Mesendoderm (in vitro differentiated cells): ENCODE data around the gene DAPL1.
A peak's percentile ranks its signal among the peaks of the same experiment; 100 is the strongest.

ENCODE experiments used
- DNase-seq: peaks from one replicate; pipeline ENCODE4 v3.0.0; 2013
- H2AK5ac ChIP-seq: 2 replicates; pipeline ENCODE4 v1.6.1; 2013; ENCODE audit warnings: low read length, inconsistent platforms
- H2BK120ac ChIP-seq: 2 replicates; pipeline ENCODE4 v1.6.1; 2013; ENCODE audit warnings: low read depth, mild to moderate bottlenecking, low read length, moderate library complexity, mixed read lengths
- H2BK15ac ChIP-seq: replicated peaks from 2 replicates; pipeline ENCODE4 v1.6.1; 2013; ENCODE audit warnings: low read depth, mild to moderate bottlenecking, moderate library complexity
- H2BK5ac ChIP-seq: 2 replicates; pipeline ENCODE4 v1.6.1; 2013; ENCODE audit warnings: low read length, inconsistent platforms
- H3K18ac ChIP-seq: 2 replicates; pipeline ENCODE4 v1.6.1; 2013; ENCODE audit warnings: mild to moderate bottlenecking, low read length, mixed read lengths
- H3K23ac ChIP-seq: one replicate; pipeline ENCODE4 v1.6.1; 2013; ENCODE audit warnings: low read length
- H3K27ac ChIP-seq: 2 replicates; pipeline ENCODE4 v1.5.1; 2013; ENCODE audit warnings: low read depth, mild to moderate bottlenecking, inconsistent platforms, low read length, moderate library complexity
- H3K27me3 ChIP-seq: 2 replicates; pipeline ENCODE4 v1.6.1; 2013; ENCODE audit warnings: low read length, control low read depth, mild to moderate bottlenecking, inconsistent platforms; ENCODE audit not compliant: insufficient read depth, poor library complexity
- H3K36me3 ChIP-seq: 2 replicates; pipeline ENCODE4 v1.6.1; 2013; ENCODE audit warnings: low read length, inconsistent platforms; ENCODE audit not compliant: control insufficient read depth, insufficient read depth
- H3K4ac ChIP-seq: one replicate; pipeline ENCODE4 v1.6.1; 2013; ENCODE audit warnings: low read depth, mild to moderate bottlenecking, low read length, moderate library complexity
- H3K4me1 ChIP-seq: 2 replicates; pipeline ENCODE4 v1.6.1; 2013; ENCODE audit warnings: low read depth, low read length, inconsistent platforms; ENCODE audit not compliant: control insufficient read depth
- H3K4me2 ChIP-seq: 2 replicates; pipeline ENCODE4 v1.6.1; 2013; ENCODE audit warnings: low read length
- H3K4me3 ChIP-seq: 2 replicates; pipeline ENCODE4 v1.5.1; 2013; ENCODE audit warnings: mild to moderate bottlenecking, low read length
- H3K56ac ChIP-seq: one replicate; pipeline ENCODE4 v1.6.1; 2013; ENCODE audit warnings: low read length
- H3K79me1 ChIP-seq: 2 replicates; pipeline ENCODE4 v1.6.1; 2013; ENCODE audit warnings: low read length, inconsistent platforms
- H3K79me2 ChIP-seq: 2 replicates; pipeline ENCODE4 v1.6.1; 2013; ENCODE audit warnings: mild to moderate bottlenecking, low read length; ENCODE audit not compliant: control insufficient read depth, insufficient read depth
- H3K9ac ChIP-seq: 2 replicates; pipeline ENCODE4 v1.6.1; 2013; ENCODE audit warnings: low read length, inconsistent platforms
- H4K5ac ChIP-seq: one replicate; pipeline ENCODE4 v1.6.1; 2013; ENCODE audit warnings: low read length
- H4K8ac ChIP-seq: one replicate; pipeline ENCODE4 v1.6.1; 2013; ENCODE audit warnings: low read depth, mild to moderate bottlenecking, control low read depth, low read length, moderate library complexity
- WGBS: extraction: QIAGEN DNeasy Blood & Tissue Kit; methylation state at CpG from one replicate; pipeline ENCODE4 v1.1.7; 2013; ENCODE audit warnings: low lambda C conversion rate, missing lambda C conversion rate; ENCODE audit not compliant: insufficient coverage; ENCODE audit errors: extremely low coverage; 5-methylcytosine and 5-hydroxymethylcytosine counted together

Gene DAPL1

DNA sequence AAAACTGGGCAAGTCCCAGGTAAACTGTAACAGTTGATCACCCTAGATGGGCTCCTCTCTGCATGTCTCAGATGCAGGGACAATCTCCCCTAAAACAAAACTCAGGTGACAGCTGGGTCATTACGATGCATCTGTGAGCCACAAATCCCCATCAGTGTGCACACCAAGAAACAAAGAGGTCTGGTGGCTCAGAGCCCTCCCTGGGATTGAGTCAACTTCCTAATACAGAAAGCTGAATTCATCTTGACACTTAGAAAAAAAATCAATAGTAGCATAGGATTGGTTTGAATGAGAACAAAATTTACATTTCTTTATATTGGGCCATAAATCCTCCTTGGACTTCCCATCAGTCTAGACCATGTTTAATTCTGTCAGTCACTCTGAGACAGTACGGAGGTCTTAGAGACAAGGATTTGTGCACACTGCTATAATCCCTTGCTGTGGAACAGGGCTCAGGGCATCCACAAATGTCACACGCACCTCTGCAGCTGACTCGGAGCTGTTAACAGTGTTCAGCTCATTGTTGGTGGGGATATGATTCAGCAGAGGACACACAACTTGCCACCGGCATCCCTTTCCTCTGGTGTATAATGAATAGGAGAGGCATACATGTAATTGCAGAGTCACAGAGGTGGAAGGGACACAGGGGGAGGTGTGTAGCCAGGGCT is 44.5 kb upstream of the DAPL1 start:
- Histone ChIP-seq H3K27ac (no peak overlapping the region), H3K79me2 (no peaks in the 10 kb centered on the region), H3K4me2 (no peak overlapping the region), H2BK5ac (no peak overlapping the region), H3K4ac (no peak overlapping the region), H3K9ac (no peak overlapping the region), H3K27me3 (no peaks in the 10 kb centered on the region), H3K4me3 (no peak overlapping the region), H3K79me1 (no peaks in the 10 kb centered on the region), H4K8ac (no peak overlapping the region), H2BK120ac (no peak overlapping the region), H3K23ac (no peak overlapping the region), H3K36me3 (no peaks in the 10 kb centered on the region), H3K18ac (no peak overlapping the region), H2BK15ac (no peak overlapping the region), H3K4me1 (no peaks in the 10 kb centered on the region), H4K5ac (no peak overlapping the region), H3K56ac (no peak overlapping the region), H2AK5ac (no peak overlapping the region)
- DNase-seq: no peak
- WGBS: no CpG with 5 or more reads among the region's 5 CpGs

DNA sequence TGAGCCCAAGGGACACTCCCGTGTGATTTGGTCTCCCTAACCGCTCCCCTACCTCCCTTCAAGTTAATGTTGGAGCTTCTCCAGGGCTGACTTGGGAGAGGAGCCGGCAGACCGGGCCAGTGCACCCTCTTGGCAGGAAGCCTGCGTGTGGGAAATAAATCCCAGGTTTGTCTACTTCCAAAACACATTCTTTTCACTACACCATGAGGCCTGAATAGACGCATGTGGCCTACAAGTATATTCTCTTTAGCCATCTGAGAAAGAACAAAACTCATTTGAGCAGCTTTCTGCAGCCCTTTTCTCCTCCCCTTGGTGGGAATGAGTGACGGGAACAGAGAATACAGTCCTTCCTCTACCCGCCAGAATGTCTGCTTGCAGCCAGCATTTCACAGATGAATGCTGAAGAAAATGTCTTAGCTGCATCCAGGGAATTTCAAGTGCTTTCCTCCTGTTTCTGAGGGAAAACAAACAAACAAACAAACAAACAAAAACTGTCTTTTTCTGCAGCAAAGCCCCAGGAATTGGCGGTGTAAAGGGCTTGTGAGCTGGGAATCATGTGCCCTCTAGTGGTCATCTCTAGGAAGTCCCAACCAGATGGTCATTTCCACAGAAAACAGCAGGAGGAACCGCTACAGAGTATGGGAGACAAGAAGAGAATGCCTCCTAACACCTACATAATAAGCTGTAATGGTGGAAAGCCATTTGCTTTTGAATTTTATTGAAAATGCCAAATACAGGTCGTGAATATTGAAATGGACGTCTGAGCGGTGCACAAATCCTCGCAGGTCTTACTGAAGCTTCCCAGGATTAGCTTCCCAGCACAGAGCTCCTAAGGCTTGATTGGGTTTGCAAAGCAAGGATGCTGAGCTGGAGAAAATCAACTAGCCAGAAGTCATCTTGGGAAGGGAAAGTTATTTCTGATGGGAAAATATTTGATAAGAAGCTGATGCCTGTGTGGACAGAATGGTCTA is 41.2 kb upstream of the DAPL1 start:
- Histone ChIP-seq H3K9ac (peak overlapping the region; percentile 57), H3K56ac (peak overlapping the region; percentile 50), H3K27me3 (no peaks in the 10 kb centered on the region), H3K4me2 (peak overlapping the region; percentile 33), H3K18ac (no peak overlapping the region), H3K4me3 (no peak overlapping the region), H4K5ac (no peak overlapping the region), H3K4ac (no peak overlapping the region), H3K79me1 (no peaks in the 10 kb centered on the region), H3K4me1 (no peaks in the 10 kb centered on the region), H2BK120ac (no peak overlapping the region), H2BK15ac (no peak overlapping the region), H3K79me2 (no peaks in the 10 kb centered on the region), H2BK5ac (no peak overlapping the region), H4K8ac (no peak overlapping the region), H3K23ac (no peak overlapping the region), H3K36me3 (no peaks in the 10 kb centered on the region), H2AK5ac (no peak overlapping the region), H3K27ac (no peak overlapping the region)
- WGBS: no CpG with 5 or more reads among the region's 14 CpGs
- DNase-seq: peak; percentile 82

DNA sequence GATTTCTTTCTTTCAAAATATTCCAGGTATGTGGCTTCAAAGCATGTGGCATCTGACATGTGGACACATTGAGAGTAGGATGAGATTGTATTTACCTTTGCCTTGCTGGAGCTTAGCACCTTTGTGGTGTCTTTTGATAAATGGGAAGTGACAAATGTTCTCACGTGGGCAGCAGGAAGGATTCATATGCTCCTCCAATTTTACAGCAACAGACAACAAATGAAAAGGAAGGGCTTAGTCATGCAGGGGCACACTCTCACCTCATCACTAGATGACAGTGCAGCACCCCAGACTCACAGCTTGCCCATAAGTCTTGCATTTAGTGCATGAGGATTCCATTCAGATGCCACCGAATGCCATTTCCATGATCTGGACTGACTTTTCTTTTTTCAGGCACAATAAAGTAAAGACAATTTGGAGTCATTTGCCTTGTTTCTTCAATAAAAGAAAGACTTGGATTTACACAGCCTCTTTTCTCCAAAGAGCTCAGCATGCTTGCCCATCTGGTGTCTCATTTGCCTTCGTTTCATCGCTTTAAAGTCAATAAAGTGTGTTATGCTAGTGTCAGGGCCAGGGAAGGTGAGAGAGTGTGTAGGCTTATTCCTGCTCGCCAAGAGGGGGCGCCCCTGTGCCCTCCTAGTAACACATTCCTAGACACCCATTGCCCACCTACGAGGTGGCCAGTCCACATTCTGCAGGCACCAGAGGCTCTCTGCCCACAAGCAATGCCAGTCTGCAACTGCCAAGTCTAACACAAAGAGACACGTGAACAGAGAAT is 39.6 kb upstream of the DAPL1 start:
- Histone ChIP-seq H3K27me3 (no peaks in the 10 kb centered on the region), H4K5ac (no peak overlapping the region), H3K4ac (no peak overlapping the region), H3K23ac (no peak overlapping the region), H3K79me1 (no peaks in the 10 kb centered on the region), H2BK120ac (no peak overlapping the region), H3K27ac (no peak overlapping the region), H3K4me2 (no peak overlapping the region), H3K36me3 (no peaks in the 10 kb centered on the region), H3K4me1 (no peaks in the 10 kb centered on the region), H3K9ac (no peak overlapping the region), H3K56ac (no peak overlapping the region), H4K8ac (no peak overlapping the region), H3K79me2 (no peaks in the 10 kb centered on the region), H3K4me3 (no peak overlapping the region), H3K18ac (no peak overlapping the region), H2AK5ac (no peak overlapping the region), H2BK5ac (no peak overlapping the region), H2BK15ac (no peak overlapping the region)
- whole genome bisulfite sequencing: no CpG with 5 or more reads among the region's 8 CpGs
- peak; percentile 57 for DNase-seq

DNA sequence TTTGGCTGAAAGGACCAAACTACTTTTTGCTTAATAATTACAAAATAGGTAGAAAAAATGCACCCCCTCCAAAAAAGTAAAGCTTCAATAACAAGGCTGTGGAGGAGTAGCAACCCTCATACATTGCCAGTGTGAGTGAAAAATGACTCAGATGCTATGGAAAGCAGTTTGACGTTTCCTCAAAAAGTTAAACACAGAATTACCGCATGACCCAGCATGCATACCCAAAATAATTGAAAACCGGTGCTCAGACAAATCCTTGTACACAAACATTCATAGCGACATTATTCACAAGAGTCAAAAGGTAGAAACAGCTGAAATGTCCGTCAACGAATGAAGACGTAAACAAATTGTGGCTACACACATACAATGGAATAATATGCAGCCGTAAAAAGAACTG is 38.8 kb upstream of the DAPL1 start:
- no peak overlapping the region for H3K9ac ChIP-seq
- H2BK120ac ChIP-seq: no peak overlapping the region
- H4K5ac ChIP-seq: no peak overlapping the region
- H3K4ac ChIP-seq: no peak overlapping the region
- no peak overlapping the region for H2AK5ac ChIP-seq
- no peaks in the 10 kb centered on the region for H3K79me2 ChIP-seq
- H3K4me1 ChIP-seq: no peaks in the 10 kb centered on the region
- H3K4me2 ChIP-seq: no peak overlapping the region
- H3K56ac ChIP-seq: no peak overlapping the region
- H3K27me3 ChIP-seq: no peaks in the 10 kb centered on the region
- no peak overlapping the region for H3K27ac ChIP-seq
- H3K18ac ChIP-seq: no peak overlapping the region
- no peaks in the 10 kb centered on the region for H3K79me1 ChIP-seq
- no peak overlapping the region for H2BK5ac ChIP-seq
- WGBS: no CpG with 5 or more reads among the region's 8 CpGs
- H3K23ac ChIP-seq: no peak overlapping the region
- no peak for DNase-seq
- no peak overlapping the region for H2BK15ac ChIP-seq
- no peak overlapping the region for H3K4me3 ChIP-seq
- H4K8ac ChIP-seq: no peak overlapping the region
- H3K36me3 ChIP-seq: no peaks in the 10 kb centered on the region

DNA sequence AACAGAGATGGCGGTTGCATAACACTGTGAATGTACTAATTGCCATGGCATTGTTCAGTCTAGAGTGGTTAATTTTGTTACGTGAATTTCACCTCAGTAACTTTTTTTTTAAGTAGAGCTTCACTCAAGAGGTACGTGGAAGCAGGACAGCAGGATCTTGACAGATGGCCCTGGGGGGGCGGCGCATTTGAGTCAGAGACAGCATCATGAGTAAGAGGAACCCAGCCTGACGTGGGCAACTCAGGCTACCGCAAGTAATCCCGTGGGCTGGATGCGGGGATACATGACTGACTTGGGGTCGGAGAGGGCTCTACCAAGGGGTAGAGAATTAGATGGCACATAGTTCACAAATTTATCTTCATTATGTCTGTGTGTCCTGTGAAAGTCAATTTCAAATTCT is 38.1 kb upstream of the DAPL1 start:
- Histone ChIP-seq H3K79me1 (no peaks in the 10 kb centered on the region), H3K9ac (no peak overlapping the region), H3K4me1 (no peaks in the 10 kb centered on the region), H3K36me3 (no peaks in the 10 kb centered on the region), H3K27ac (no peak overlapping the region), H2BK120ac (no peak overlapping the region), H2BK15ac (no peak overlapping the region), H3K4ac (no peak overlapping the region), H3K56ac (no peak overlapping the region), H3K4me2 (no peak overlapping the region), H4K8ac (no peak overlapping the region), H2AK5ac (no peak overlapping the region), H3K27me3 (no peaks in the 10 kb centered on the region), H3K18ac (no peak overlapping the region), H3K4me3 (no peak overlapping the region), H3K23ac (no peak overlapping the region), H2BK5ac (no peak overlapping the region), H3K79me2 (no peaks in the 10 kb centered on the region), H4K5ac (no peak overlapping the region)
- WGBS: no CpG with 5 or more reads among the region's 10 CpGs
- DNase-seq: no peak
